GM10266 (cell line): ENCODE results near the gene CGRRF1.

Experiments
- DNase-seq: peaks from one replicate; pipeline ENCODE4 v3.0.0; 2012; ENCODE audit errors: extremely low spot score
- CTCF ChIP-seq: IDR thresholded peaks from 2 replicates; pipeline ENCODE4 v1.5.1; 2012; ENCODE audit warnings: mild to moderate bottlenecking, low read depth; ENCODE audit not compliant: control insufficient read depth, insufficient read depth; ENCODE audit errors: missing control alignments

The CGRRF1 gene

GRCh38 chr14:54472315-54472714 is 37.4 kb upstream of the CGRRF1 start:
- no peak for DNase-seq
- TF ChIP-seq CTCF: no peak

GRCh38 chr14:54474232-54474793 is 35.4 kb upstream of the CGRRF1 start:
- no peak for TF ChIP-seq CTCF
- DNase-seq: no peak

- TF ChIP-seq CTCF: no peak
- DNase-seq: no peak
These were observed 34.4 kb upstream of the CGRRF1 start for GRCh38 chr14:54475187-54475899.

- no peak for DNase-seq
- TF ChIP-seq CTCF: no peak
These were observed 33.8 kb upstream of the CGRRF1 start for GRCh38 chr14:54475911-54476310.

- no peak for DNase-seq
- TF ChIP-seq CTCF: no peak
These were observed 31.0 kb upstream of the CGRRF1 start for GRCh38 chr14:54478636-54479215.

- no peak for TF ChIP-seq CTCF
- DNase-seq: no peak
These were observed 28.7 kb upstream of the CGRRF1 start for GRCh38 chr14:54480830-54481562.
